ENCODE data around the gene AP3D1. TPM values are rescaled to one million over a fixed set of nuclear protein-coding genes. Genes with fewer than 3 reads are reported as not detected.

The AP3D1 gene
- total and polyA plus RNA-seq, 2 donors from 2014 or later = 68.4 to 125 TPM

DNA sequence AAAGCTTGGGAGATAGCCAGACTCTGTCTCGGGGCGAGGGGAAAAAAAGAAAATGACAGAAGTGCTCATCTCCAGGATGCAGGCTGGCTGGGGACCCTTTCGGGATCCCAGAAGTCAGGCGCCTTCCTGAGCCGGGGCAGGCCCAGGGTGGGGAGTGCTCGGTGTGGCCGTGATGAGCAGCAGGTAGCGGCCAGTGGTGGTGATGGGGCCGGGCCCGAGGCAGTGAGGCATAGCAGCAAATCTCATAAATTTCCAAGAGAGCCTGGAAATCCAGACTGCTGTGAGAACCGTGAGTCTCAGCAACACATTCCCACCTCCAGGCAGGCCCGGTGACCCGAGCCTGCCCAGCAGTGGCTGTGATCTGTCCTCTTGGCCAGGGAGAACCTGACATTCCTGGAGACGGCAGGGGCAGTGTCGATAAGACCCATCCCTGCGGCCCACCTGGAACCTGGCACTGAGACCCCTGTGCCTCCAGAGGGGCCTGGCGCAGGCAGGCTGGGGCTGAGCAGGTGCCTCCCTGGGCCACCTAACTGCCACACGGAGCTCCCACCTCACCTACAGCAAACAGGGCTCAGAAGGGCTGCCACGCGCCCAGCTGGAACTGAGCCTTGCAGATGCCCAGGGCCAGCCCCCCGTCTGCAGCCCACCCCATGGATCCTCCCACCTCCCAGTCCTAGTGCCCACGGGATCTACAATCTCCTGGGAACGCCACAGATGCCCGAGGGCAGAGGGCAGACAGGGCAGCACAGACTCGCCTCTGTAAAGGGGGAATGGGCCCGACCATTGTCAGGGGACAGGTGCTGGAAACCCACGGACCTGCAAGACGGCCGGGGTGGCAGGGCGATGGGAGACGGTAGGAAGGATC, 31.2 kb downstream of the AP3D1 start:
- Histone ChIP-seq H3K4me1 (ENCODE audit: control insufficient read depth in 2 of 3, insufficient read depth in 2 of 3, low read depth in 1 of 3, low read length in 3 of 3) (no peaks in the 10 kb centered on the region), H3K36me3 (ENCODE audit: control insufficient read depth in 2 of 3, insufficient read depth in 3 of 3, low read length in 3 of 3) (peaks cover 2 to 60% (median 42%) of the 10 kb centered on the region in 3 donors), H3K9ac (ENCODE audit: low read length in 3 of 3) (no peak overlapping the region), H3K4me3 (ENCODE audit: low read length in 3 of 3) (no peak overlapping the region), H3K9me3 (ENCODE audit: control insufficient read depth in 2 of 3, insufficient read depth in 1 of 3, low read length in 3 of 3) (no peaks in the 10 kb centered on the region), H3K27me3 (ENCODE audit: control insufficient read depth, insufficient read depth, low read length) (no peaks in the 10 kb centered on the region), H3K27ac (ENCODE audit: low read depth in 2 of 2, low read length in 2 of 2) (no peak overlapping the region)
- TF ChIP-seq, protein P1, sequence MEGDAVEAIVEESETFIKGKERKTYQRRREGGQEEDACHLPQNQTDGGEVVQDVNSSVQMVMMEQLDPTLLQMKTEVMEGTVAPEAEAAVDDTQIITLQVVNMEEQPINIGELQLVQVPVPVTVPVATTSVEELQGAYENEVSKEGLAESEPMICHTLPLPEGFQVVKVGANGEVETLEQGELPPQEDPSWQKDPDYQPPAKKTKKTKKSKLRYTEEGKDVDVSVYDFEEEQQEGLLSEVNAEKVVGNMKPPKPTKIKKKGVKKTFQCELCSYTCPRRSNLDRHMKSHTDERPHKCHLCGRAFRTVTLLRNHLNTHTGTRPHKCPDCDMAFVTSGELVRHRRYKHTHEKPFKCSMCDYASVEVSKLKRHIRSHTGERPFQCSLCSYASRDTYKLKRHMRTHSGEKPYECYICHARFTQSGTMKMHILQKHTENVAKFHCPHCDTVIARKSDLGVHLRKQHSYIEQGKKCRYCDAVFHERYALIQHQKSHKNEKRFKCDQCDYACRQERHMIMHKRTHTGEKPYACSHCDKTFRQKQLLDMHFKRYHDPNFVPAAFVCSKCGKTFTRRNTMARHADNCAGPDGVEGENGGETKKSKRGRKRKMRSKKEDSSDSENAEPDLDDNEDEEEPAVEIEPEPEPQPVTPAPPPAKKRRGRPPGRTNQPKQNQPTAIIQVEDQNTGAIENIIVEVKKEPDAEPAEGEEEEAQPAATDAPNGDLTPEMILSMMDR (IDR thresholded peaks at IDR 0.05; ENCODE audit: borderline replicate concordance, extremely low read depth, insufficient read depth) = no peak
- DNase-seq = peak in 3 of 5 donors; percentile 46 to 56 (median 53)
- FAIRE-seq = no peak
- intact Hi-C loops (cut with DNase I) = no loop called here

DNA sequence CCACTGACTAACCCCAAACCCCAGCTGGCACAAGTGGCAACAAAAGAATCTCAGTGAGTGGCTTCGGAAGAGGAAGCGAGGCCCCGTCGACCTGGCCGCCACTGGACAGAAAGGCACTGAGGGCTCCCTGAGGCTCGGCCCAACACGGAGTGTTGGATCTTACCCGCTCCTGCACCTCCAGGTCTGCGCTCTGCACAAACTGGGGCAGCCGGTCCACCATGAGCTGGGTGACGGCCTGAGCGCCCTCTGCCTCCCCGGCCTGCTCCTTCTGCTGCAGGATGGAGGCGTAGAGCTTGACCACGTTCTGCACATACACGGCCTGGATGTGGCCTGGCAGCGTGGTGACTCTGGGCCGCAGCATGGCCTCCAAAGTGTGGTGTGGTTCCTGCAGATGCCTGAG, 32.9 kb downstream of the AP3D1 start:
- TF ChIP-seq, protein P1 (IDR thresholded peaks at IDR 0.05; ENCODE audit: borderline replicate concordance, extremely low read depth, insufficient read depth) = no peak
- DNase-seq (no peak), FAIRE-seq (no peak)
- H3K9ac ChIP-seq (ENCODE audit: low read length in 3 of 3) = no peak overlapping the region
- no peak overlapping the region for H3K27ac ChIP-seq (ENCODE audit: low read depth in 2 of 2, low read length in 2 of 2)
- H3K36me3 ChIP-seq (ENCODE audit: control insufficient read depth in 2 of 3, insufficient read depth in 3 of 3, low read length in 3 of 3) = peaks cover 0 to 63% (median 45%) of the 10 kb centered on the region in 3 donors
- intact Hi-C loops (cut with DNase I) = no loop called here
- H3K4me1 ChIP-seq (ENCODE audit: control insufficient read depth in 2 of 3, insufficient read depth in 2 of 3, low read depth in 1 of 3, low read length in 3 of 3) = no peaks in the 10 kb centered on the region
- no peaks in the 10 kb centered on the region for H3K9me3 ChIP-seq (ENCODE audit: control insufficient read depth in 2 of 3, insufficient read depth in 1 of 3, low read length in 3 of 3)
- no peaks in the 10 kb centered on the region for H3K27me3 ChIP-seq (ENCODE audit: control insufficient read depth, insufficient read depth, low read length)
- H3K4me3 ChIP-seq (ENCODE audit: low read length in 3 of 3) = no peak overlapping the region

DNA sequence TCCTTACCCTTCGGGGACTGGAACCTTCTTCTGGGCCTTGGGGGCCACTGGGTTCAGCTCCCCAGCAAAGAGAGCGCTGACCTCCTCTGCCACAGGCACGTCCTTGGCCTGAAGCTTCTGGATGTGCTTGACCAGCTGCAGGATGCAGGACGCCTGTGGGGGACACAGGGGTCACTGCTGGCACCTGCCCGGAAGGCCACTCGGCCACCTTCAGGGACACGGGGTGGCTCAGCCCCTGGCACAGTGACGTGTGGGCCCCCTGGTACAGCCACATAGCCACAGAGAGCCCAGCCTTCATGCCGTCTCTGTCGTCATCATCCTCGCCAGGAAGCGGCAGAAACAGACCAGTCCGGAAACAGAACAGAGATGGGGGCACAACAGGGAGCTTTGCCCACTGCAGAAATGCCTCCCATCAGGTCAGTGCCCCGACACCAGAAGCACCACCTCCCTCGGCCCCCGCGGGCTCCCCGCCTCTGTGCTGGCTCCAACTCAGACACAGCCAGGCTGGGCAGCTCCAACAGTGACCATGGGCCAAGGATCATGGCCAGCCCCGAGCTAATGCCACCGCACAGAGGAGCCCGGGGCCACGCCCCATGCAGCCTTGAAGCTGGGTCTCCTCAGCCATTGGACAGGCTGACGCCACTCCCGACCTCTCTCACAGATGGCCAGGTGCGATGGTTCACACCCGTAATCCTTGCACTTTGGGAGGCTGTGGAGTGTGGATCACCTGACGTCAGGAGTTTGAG, 34.0 kb downstream of the AP3D1 start:
- Histone ChIP-seq H3K4me1 (ENCODE audit: control insufficient read depth in 2 of 3, insufficient read depth in 2 of 3, low read depth in 1 of 3, low read length in 3 of 3) (no peaks in the 10 kb centered on the region), H3K36me3 (ENCODE audit: control insufficient read depth in 2 of 3, insufficient read depth in 3 of 3, low read length in 3 of 3) (peaks cover 0 to 62% (median 41%) of the 10 kb centered on the region in 3 donors), H3K4me3 (ENCODE audit: low read length in 3 of 3) (no peak overlapping the region), H3K27me3 (ENCODE audit: control insufficient read depth, insufficient read depth, low read length) (no peaks in the 10 kb centered on the region), H3K27ac (ENCODE audit: low read depth in 2 of 2, low read length in 2 of 2) (no peak overlapping the region), H3K9ac (ENCODE audit: low read length in 3 of 3) (no peak overlapping the region), H3K9me3 (ENCODE audit: control insufficient read depth in 2 of 3, insufficient read depth in 1 of 3, low read length in 3 of 3) (no peaks in the 10 kb centered on the region)
- intact Hi-C loops (cut with DNase I) = no loop called here
- TF ChIP-seq, protein P1 (IDR thresholded peaks at IDR 0.05; ENCODE audit: borderline replicate concordance, extremely low read depth, insufficient read depth) = no peak
- DNase-seq = no peak
- no peak for FAIRE-seq
